ENCODE data around the gene PDE1A. TPM values are rescaled to one million over a fixed set of nuclear protein-coding genes. Genes with fewer than 3 reads are reported as not detected.
A peak's percentile ranks its signal among the peaks of the same experiment; 100 is the strongest.

Gene PDE1A
- total RNA-seq, result 16.9 TPM
- long read RNA-seq, transcript PDE1A-201 (14 exons, 2,338 nt), result major isoform, 14 of 29 reads
- long read RNA-seq, partial matches to known transcripts, result 3 of 29 reads
- long read RNA-seq, other reads (novel, unspliced or antisense), result 12 of 29 reads

DNA sequence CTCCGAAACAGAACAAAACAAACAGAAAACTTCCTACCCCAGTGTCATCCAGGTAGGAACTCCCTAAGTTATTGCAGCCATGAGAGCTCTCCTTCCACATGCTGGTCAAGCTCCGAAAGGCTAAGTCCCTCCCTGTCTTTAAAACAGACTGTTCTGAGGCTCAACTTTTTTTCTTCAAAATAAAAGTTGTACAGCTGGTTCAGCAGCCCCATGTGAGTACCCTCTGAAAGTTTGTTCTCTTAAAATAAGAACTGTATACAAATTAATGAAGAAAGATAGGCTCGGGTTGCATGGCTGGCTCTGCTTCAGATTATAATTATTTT lies at the start of gene PDE1A:
Gene PDE1A (minus strand): TSS at position 119 of the 323 bp plus-strand sequence.
- intact Hi-C loops (cut with micrococcal nuclease), result no loop called here
- peak; percentile 60 for ATAC-seq
- DNase-seq, result no peak

- DNase-seq (no peak), ATAC-seq (no peak)
- intact Hi-C loops (cut with micrococcal nuclease), result no loop called here
Observed at GRCh38 chr2:182473635-182474034, 46.8 kb upstream of the PDE1A start.

DNA sequence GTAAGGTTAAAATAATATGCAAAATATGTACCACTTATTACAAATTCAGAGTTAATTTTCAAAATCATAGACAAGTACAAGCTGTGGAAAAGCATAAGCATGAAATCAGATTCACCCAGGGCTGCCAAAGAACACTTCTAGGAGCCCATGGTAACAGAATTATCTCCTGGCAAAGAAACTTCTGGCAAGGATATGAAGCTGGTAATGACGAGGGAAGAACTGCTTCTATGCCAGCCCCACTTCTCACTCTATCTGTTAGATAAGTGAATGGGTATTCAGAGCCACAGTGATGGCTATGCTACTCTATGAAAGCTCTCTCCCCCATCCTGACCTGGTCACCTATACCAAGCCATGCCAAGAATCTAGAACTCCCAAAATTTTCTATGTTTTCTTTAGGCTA lies 36.9 kb upstream of the PDE1A start:
- intact Hi-C loops (cut with micrococcal nuclease), result no loop called here
- DNase-seq, result no peak
- peak; percentile 98 for ATAC-seq

- DNase-seq, result no peak
- intact Hi-C loops (cut with micrococcal nuclease), result no loop called here
Observed at GRCh38 chr2:182456784-182457183, 29.9 kb upstream of the PDE1A start.

DNA sequence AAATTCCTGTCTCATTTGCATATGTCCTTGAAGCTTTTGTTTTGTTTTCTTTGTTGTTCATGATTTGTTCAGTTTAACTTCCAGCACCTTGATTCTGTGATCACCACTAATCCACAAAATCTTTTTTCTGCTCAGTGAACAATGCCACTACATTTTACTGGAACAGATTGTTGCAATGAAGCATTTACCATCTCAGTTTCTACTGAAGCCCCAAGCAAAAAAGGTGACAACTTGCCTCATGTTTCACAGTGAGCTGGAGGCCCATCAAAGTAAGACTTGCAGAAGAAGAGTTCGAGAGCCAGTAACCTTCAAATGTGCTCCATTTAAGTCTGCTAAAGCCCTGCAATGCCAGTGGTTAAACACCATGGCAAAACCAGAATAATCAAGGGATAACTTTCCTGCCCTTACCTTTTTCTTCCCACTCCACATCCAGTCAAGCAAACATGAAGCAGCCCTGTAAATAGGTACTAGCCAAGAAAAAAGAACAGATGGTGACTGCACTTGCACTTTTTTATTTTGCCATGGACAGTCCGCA lies 25.7 kb upstream of the PDE1A start:
- DNase-seq (no peak), ATAC-seq (no peak)
- intact Hi-C loops (cut with micrococcal nuclease), result no loop called here

More at GRCh38 chr2:182456784-182457183, 29.9 kb upstream of the PDE1A start:
- ATAC-seq, result no peak

GRCh38 chr2:182448371-182448770 lies 21.5 kb upstream of the PDE1A start:
- ATAC-seq, result no peak
- intact Hi-C loops (cut with micrococcal nuclease), result no loop called here
- DNase-seq, result no peak

DNA sequence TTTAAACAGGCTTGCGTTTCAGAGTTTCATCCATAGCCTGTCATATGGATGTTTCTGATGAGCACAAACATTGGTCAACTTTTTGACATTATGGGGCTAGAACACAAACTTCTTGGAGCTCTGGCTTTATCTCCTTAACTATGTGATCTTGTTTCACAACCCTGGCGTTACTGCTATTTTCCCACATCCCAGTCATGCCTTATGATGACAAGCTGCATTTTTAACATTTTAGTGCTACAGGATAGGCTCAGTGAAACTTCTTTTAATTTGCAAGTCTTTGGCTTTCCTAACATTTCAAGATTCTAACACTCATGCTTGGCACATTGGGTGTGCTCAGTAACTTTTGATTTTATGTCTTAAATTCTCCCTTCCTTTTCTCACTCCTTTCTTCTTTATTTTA lies 21.0 kb upstream of the PDE1A start:
- intact Hi-C loops (cut with micrococcal nuclease), result no loop called here
- no peak for DNase-seq
- ATAC-seq, result peak; percentile 51

- ATAC-seq (no peak), DNase-seq (no peak)
- intact Hi-C loops (cut with micrococcal nuclease), result no loop called here
Observed at GRCh38 chr2:182447163-182447562, 20.3 kb upstream of the PDE1A start.

DNA sequence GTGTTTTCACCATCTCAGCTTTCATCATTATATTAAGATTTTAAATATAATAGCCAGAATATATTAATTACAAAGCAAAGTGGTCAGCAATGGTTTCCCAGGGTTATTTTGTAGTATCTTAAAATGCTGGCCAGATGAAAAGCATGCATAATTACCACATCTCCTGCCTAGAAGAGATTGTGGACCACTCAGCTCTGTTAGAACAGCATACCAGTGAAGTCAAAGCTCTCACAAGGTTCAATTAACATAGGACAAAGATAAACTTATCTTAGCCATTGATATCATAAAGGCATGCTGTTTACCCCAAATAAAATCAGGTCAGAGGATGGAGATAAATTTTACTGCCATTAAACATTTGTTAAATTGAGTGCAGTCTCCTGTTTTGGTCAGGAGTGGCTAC lies 19.3 kb upstream of the PDE1A start:
- DNase-seq (no peak), ATAC-seq (peak; percentile 73)
- intact Hi-C loops (cut with micrococcal nuclease), result no loop called here

GRCh38 chr2:182445391-182445965 lies 18.6 kb upstream of the PDE1A start:
- DNase-seq (no peak), ATAC-seq (no peak)
- intact Hi-C loops (cut with micrococcal nuclease), result no loop called here

GRCh38 chr2:182444806-182445205 lies 18.0 kb upstream of the PDE1A start:
- intact Hi-C loops (cut with micrococcal nuclease), result no loop called here
- DNase-seq (no peak), ATAC-seq (no peak)

- intact Hi-C loops (cut with micrococcal nuclease), result no loop called here
- DNase-seq (no peak), ATAC-seq (no peak)
Observed at GRCh38 chr2:182444170-182444569, 17.3 kb upstream of the PDE1A start.

GRCh38 chr2:182436252-182436651 lies 9.4 kb upstream of the PDE1A start:
- no peak for ATAC-seq
- intact Hi-C loops (cut with micrococcal nuclease), result no loop called here
- no peak for DNase-seq

DNA sequence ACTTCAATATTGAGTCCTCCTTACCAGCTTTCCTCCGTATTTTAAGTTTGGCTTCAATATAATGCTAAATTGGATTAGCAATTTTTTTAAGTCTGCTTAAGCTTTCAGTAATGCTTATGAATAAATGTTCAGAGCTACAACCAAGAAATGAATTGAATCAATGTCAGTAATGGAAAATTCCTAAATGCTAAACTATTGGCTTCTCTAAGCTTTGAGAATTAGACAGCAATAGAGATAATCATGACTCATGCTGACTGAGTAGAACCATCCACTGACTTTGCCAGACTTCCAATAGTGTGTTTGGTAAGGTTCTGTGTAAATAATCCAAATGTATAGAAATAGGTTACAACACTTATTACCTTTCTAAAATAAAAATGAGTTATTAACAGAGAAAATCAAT lies 8.9 kb upstream of the PDE1A start:
- ATAC-seq (peak; percentile 61), DNase-seq (no peak)
- intact Hi-C loops (cut with micrococcal nuclease), result no loop called here

- no peak for DNase-seq
- no peak for ATAC-seq
- intact Hi-C loops (cut with micrococcal nuclease), result no loop called here
Observed at GRCh38 chr2:182432051-182432450, 5.2 kb upstream of the PDE1A start.

GRCh38 chr2:182428476-182428875 lies 1.6 kb upstream of the PDE1A start:
- no peak for DNase-seq
- no peak for ATAC-seq
- intact Hi-C loops (cut with micrococcal nuclease), result no loop called here

DNA sequence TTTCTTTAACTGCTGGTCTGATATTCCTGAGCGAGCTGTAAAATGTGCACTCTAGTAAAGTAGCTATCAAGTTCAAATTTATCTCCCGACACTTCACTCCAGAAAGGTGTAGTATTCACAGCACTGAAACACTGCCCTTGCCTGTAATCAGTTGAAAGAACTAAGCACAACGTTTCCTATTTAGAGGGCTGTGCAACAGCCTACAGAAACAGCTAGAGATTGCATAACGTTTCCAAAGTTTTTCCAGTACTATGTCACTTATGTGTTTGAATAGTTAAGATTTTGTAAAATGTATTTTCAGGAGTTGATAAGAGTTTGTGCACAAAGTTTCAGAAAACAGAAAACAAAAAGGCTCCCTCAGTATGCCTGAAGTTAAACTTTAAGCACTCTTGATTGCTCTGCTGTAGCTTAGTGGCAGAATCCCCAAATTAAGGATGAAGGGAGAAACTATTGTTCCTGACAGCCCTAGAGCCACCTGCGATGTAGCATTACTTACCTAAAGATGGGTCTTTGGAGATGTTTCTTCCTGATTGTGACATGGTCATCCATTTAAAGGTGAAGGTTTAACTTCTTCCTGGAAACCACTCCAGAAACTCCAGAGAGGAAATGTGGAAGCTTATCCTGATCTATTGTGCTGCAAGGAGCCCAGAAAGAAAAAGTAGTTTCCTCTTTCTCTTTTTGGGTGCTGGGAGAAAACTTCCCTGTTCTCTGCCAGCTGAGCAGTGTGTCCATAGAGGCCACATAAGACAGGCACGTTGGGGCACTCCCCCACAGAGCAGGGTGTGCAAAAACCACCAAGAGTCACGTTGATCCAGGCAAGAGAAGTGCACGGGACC lies 536 bp downstream of the PDE1A start:
- intact Hi-C loops (cut with micrococcal nuclease), result no loop called here
- DNase-seq (peak; percentile 22), ATAC-seq (peak; percentile 79)

DNA sequence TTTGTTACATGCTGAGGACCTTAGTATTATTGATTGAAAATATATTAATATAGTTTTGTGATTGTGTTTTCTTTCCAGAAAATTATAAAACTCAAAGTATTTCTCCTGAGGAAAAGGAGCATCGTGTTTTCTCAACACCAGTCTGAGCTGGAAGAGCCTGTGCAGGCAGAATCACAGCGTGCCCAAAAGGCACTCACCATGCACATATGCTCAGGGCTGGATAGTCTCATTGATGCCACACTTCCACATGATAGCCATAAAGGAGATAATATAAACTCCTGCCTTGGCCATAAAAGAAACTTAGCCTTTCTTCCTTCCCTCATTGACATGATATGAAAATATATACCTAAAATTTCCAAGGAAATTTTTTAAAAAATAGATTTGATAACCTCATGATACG lies 4.0 kb downstream of the PDE1A start:
- ATAC-seq (peak; percentile 48), DNase-seq (peak; percentile 32)
- intact Hi-C loops (cut with micrococcal nuclease), result no loop called here

GRCh38 chr2:182420669-182421068 lies 6.2 kb downstream of the PDE1A start:
- intact Hi-C loops (cut with micrococcal nuclease), result no loop called here
- no peak for DNase-seq
- no peak for ATAC-seq

DNA sequence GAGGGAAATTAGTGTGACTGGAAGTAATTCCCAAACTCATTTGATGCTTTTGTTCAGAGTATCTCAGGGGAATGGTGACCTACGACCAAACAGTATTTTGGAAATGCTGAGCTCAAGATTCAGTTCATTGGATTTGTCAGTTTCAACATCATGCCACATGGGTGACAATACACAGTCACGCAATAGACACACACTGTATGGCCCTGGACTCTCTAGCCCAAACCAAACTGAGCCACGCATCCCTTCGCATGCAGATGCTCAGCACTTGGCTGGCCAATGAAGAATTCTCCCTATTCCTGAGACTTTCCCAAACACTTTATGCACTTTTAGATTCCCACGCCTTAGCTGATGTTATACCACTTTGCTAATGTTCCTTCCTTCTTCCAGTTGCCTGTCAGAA lies 10.0 kb downstream of the PDE1A start:
- no peak for DNase-seq
- peak; percentile 37 for ATAC-seq
- intact Hi-C loops (cut with micrococcal nuclease), result no loop called here

- ATAC-seq, result peak; percentile 14
- intact Hi-C loops (cut with micrococcal nuclease), result no loop called here
- no peak for DNase-seq
Observed at GRCh38 chr2:182416191-182416590, 10.6 kb downstream of the PDE1A start.
